CD14-positive monocyte (primary cell): Measurements from ENCODE around the gene TRPM6. TPM values are rescaled to one million over a fixed set of nuclear protein-coding genes. Genes with fewer than 3 reads are reported as not detected.
"Not testable (repeated sequence)": the region's sequence is repeated elsewhere in the genome, so short reads cannot be mapped to it uniquely, and the experiment has no call there.

Experiments
- DNase-seq, 3 donors: peaks; one replicate each; pipeline ENCODE4 v3.0.0-alpha.2; 2011 to 2022
- H2AFZ ChIP-seq: 2 replicates; pipeline ENCODE4 v1.6.0; 2012; ENCODE audit warnings: mild to moderate bottlenecking, low read depth, low read length, inconsistent platforms; ENCODE audit not compliant: insufficient read depth, poor library complexity, severe bottlenecking
- H3K27ac ChIP-seq, 2 donors: 1 replicate in 1 of 2; 2 replicates in 1 of 2; pipeline ENCODE4 v1.5.1; 2012 to 2013; ENCODE audit warnings: low read length in 2 of 2, control low read depth in 1 of 2, inconsistent platforms in 1 of 2, low read depth in 1 of 2, mild to moderate bottlenecking in 1 of 2
- H3K27me3 ChIP-seq, 2 donors: one replicate each; pipeline versions ENCODE4 v1.6.0 to v1.6.1; 2011 to 2013; ENCODE audit warnings: low read length in 2 of 2; ENCODE audit not compliant: control insufficient read depth in 2 of 2, insufficient read depth in 2 of 2
- H3K36me3 ChIP-seq, 2 donors: replicated peaks in 1 of 2; 1 replicate in 1 of 2; 2 replicates in 1 of 2; pipeline versions ENCODE4 v1.5.1 to v1.6.1; 2012 to 2013; ENCODE audit warnings: low read length in 2 of 2, control low read depth in 1 of 2, inconsistent platforms in 1 of 2, mild to moderate bottlenecking in 1 of 2; ENCODE audit not compliant: insufficient read depth in 2 of 2, control insufficient read depth in 1 of 2
- H3K4me1 ChIP-seq, 2 donors: 1 replicate in 1 of 2; 2 replicates in 1 of 2; pipeline versions ENCODE4 v1.5.1 to v1.6.1; 2012 to 2013; ENCODE audit warnings: low read length in 2 of 2, control low read depth in 1 of 2, inconsistent platforms in 1 of 2, mild to moderate bottlenecking in 1 of 2, moderate library complexity in 1 of 2; ENCODE audit not compliant: insufficient read depth in 2 of 2, control insufficient read depth in 1 of 2
- H3K4me2 ChIP-seq: replicated peaks from 2 replicates; pipeline ENCODE3; 2012; ENCODE audit warnings: low read length, moderate library complexity, mild to moderate bottlenecking; ENCODE audit not compliant: poor library complexity, severe bottlenecking; ENCODE audit errors: extremely low read depth
- H3K4me3 ChIP-seq, 3 experiments: fragments of 200-600 bp in 1 of 3; sonication (generic) in 1 of 3; replicated peaks in 1 of 3; 1 replicate in 2 of 3; 2 replicates in 1 of 3; pipeline ENCODE4 v1.5.1; 2011 to 2013; ENCODE audit warnings: low read length in 3 of 3, mild to moderate bottlenecking in 3 of 3, control low read depth in 2 of 3, low read depth in 2 of 3, inconsistent platforms in 1 of 3, moderate library complexity in 1 of 3
- H3K79me2 ChIP-seq: 2 replicates; pipeline ENCODE4 v1.6.0; 2012; ENCODE audit warnings: mild to moderate bottlenecking, control low read depth, inconsistent platforms, low read length, moderate library complexity; ENCODE audit not compliant: insufficient read depth
- H3K9ac ChIP-seq: 2 replicates; pipeline ENCODE4 v1.6.0; 2017; ENCODE audit warnings: low read length, mild to moderate bottlenecking; ENCODE audit not compliant: insufficient read depth, poor library complexity, severe bottlenecking
- H3K9me3 ChIP-seq, 2 donors: replicated peaks in 1 of 2; 1 replicate in 1 of 2; 2 replicates in 1 of 2; pipeline versions ENCODE4 v1.5.1 to v1.6.1; 2012 to 2013; ENCODE audit warnings: low read length in 2 of 2, control low read depth in 1 of 2; ENCODE audit not compliant: control insufficient read depth in 1 of 2, insufficient read depth in 1 of 2
- H4K20me1 ChIP-seq: 2 replicates; pipeline ENCODE4 v1.6.0; 2012; ENCODE audit warnings: mild to moderate bottlenecking, low read length, control low read depth, moderate library complexity; ENCODE audit not compliant: insufficient read depth
- H3K27ac Mint-ChIP-seq, 7 donors: one replicate each; pipeline ENCODE4 v1.8.0; 2020; ENCODE audit warnings: mild to moderate bottlenecking in 7 of 7, mixed read lengths in 7 of 7, moderate library complexity in 6 of 7, inconsistent platforms in 2 of 7
- H3K27me3 Mint-ChIP-seq, 3 donors: one replicate each; pipeline ENCODE4 v1.8.0; 2021 to 2022; ENCODE audit warnings: low read depth in 3 of 3, mild to moderate bottlenecking in 3 of 3, mixed read lengths in 3 of 3, moderate library complexity in 3 of 3, inconsistent platforms in 1 of 3
- H3K36me3 Mint-ChIP-seq, 2 donors: one replicate each; pipeline ENCODE4 v1.8.0; 2020; ENCODE audit warnings: mixed read lengths in 2 of 2, inconsistent platforms in 1 of 2, mild to moderate bottlenecking in 1 of 2
- H3K4me1 Mint-ChIP-seq: one replicate; pipeline ENCODE4 v1.8.0; 2020; ENCODE audit warnings: mild to moderate bottlenecking, mixed read lengths
- H3K4me3 Mint-ChIP-seq, 2 donors: one replicate each; pipeline ENCODE4 v1.8.0; 2020; ENCODE audit warnings: mild to moderate bottlenecking in 2 of 2, mixed read lengths in 2 of 2, moderate library complexity in 1 of 2
- H3K9me3 Mint-ChIP-seq, 7 donors: one replicate each; pipeline ENCODE4 v1.8.0; 2020 to 2022; ENCODE audit warnings: mixed read lengths in 7 of 7, mild to moderate bottlenecking in 6 of 7, moderate library complexity in 6 of 7, inconsistent platforms in 2 of 7
- CTCF ChIP-seq: fragments of 200-600 bp; IDR thresholded peaks from one replicate; pipeline ENCODE4 v1.8.0; 2022; ENCODE audit warnings: antibody characterized with exemption, mild to moderate bottlenecking
- WGBS: methylation state at CpG from one replicate; pipeline ENCODE4 v1.1.5; 2013; ENCODE audit warnings: missing lambda C conversion rate; ENCODE audit not compliant: insufficient coverage; 5-methylcytosine and 5-hydroxymethylcytosine counted together
- intact Hi-C, 2 donors: fragments of 100-400 bp; cut with micrococcal nuclease; formaldehyde crosslinking; loops; one replicate each; pipeline versions ENCODE4 v1.15.0 to v1.15.1; 2023
- polyA plus RNA-seq, 3 donors: library from polyadenylated mRNA; depleted of rRNA in 1 of 3; unstranded in 2 of 3; stranded (reverse) in 1 of 3; fragments of 300-500 nt in 2 of 3; fragments of >200 nt in 1 of 3; fragmentation: Illumina TruSeq in 2 of 3; gene quantifications; 1 replicate in 2 of 3; 2 replicates in 1 of 3; pipeline ENCODE4 v1.2.3, GENCODE V29; 2012 to 2021

TRPM6 gene
- polyA plus RNA-seq, 3 donors = not detected

GRCh38 chr9:74907085-74907484, 19.4 kb upstream of the TRPM6 start:
- peaks cover 1 to 4% (median 2%) of the 10 kb centered on the region in 3 donors for H3K27me3 Mint-ChIP-seq

GRCh38 chr9:74901001-74901400, 13.3 kb upstream of the TRPM6 start:
- H4K20me1 ChIP-seq = no peaks in the 10 kb centered on the region
- H3K4me3 ChIP-seq = no peak overlapping the region
- H3K27me3 Mint-ChIP-seq = peaks cover 1 to 9% (median 3%) of the 10 kb centered on the region in 3 donors
- H3K36me3 Mint-ChIP-seq = no peaks in the 10 kb centered on the region
- H3K4me2 ChIP-seq = no peak overlapping the region
- H3K4me1 ChIP-seq = no peaks in the 10 kb centered on the region
- intact Hi-C loops = no loop called here
- no peaks in the 10 kb centered on the region for H3K79me2 ChIP-seq
- no peak overlapping the region for H3K4me3 Mint-ChIP-seq
- TF ChIP-seq CTCF = no peak
- H3K27me3 ChIP-seq = no peaks in the 10 kb centered on the region
- no peaks in the 10 kb centered on the region for H3K36me3 ChIP-seq
- H3K9me3 Mint-ChIP-seq = peaks cover 0 to 7% (median 2%) of the 10 kb centered on the region in 7 donors
- no peak overlapping the region for H3K27ac Mint-ChIP-seq
- no peak for DNase-seq
- no peak overlapping the region for H3K27ac ChIP-seq
- H3K9me3 ChIP-seq = peaks cover 0 to 3% of the 10 kb centered on the region in 2 donors
- no peaks in the 10 kb centered on the region for H3K4me1 Mint-ChIP-seq
- no peak overlapping the region for H2AFZ ChIP-seq
- H3K9ac ChIP-seq = no peak overlapping the region

More at GRCh38 chr9:74907085-74907484, 19.4 kb upstream of the TRPM6 start:
- no peak overlapping the region for H3K4me2 ChIP-seq
- no peaks in the 10 kb centered on the region for H3K79me2 ChIP-seq
- intact Hi-C loops = no loop called here
- H3K9ac ChIP-seq = no peak overlapping the region
- no peaks in the 10 kb centered on the region for H4K20me1 ChIP-seq
- H2AFZ ChIP-seq = no peak overlapping the region
- peaks cover 0 to 3% of the 10 kb centered on the region in 2 donors for H3K9me3 ChIP-seq
- Mint-ChIP-seq H3K36me3 (no peaks in the 10 kb centered on the region), H3K27ac (no peak overlapping the region), H3K4me1 (no peaks in the 10 kb centered on the region), H3K9me3 (peaks cover 0 to 9% (median 8%) of the 10 kb centered on the region in 7 donors), H3K4me3 (no peak overlapping the region)
- no peaks in the 10 kb centered on the region for H3K36me3 ChIP-seq
- DNase-seq = no peak
- no peak overlapping the region for H3K27ac ChIP-seq
- WGBS = 86% methylated on average over 3 of the region's 3 CpGs
- no peaks in the 10 kb centered on the region for H3K27me3 ChIP-seq
- H3K4me3 ChIP-seq = no peak overlapping the region
- H3K4me1 ChIP-seq = no peaks in the 10 kb centered on the region
- no peak for TF ChIP-seq CTCF

- H3K9me3 Mint-ChIP-seq, H3K79me2 ChIP-seq, H3K9ac ChIP-seq, intact Hi-C loops, H3K4me3 ChIP-seq, H3K36me3 ChIP-seq, H3K27ac ChIP-seq, H3K36me3 Mint-ChIP-seq, H4K20me1 ChIP-seq, H3K9me3 ChIP-seq, H2AFZ ChIP-seq, DNase-seq, H3K27ac Mint-ChIP-seq, H3K4me2 ChIP-seq: not testable (repeated sequence)
- no CpG with 5 or more reads among the region's 3 CpGs for WGBS
- Mint-ChIP-seq H3K4me3 (peak overlapping the region in 1 of 2 donors; percentile 39), H3K4me1 (peaks cover 23% of the 10 kb centered on the region), H3K27me3 (peaks cover 22 to 32% (median 24%) of the 10 kb centered on the region in 3 donors)
- H3K27me3 ChIP-seq = peaks cover 4 to 24% of the 10 kb centered on the region in 2 donors
- peaks cover 15 to 16% of the 10 kb centered on the region in 2 donors for H3K4me1 ChIP-seq
Measured at GRCh38 chr9:74888449-74888848, 728 bp upstream of the TRPM6 start.
